ENCODE results near the gene LYL1. TPM values are rescaled to one million over a fixed set of nuclear protein-coding genes. Genes with fewer than 3 reads are reported as not detected.

Gene LYL1
- total RNA-seq, 1 experiment from 2014 or later: 0.24 TPM

- Histone ChIP-seq H3K9me3 (ENCODE audit: insufficient read depth, low read depth) (no peaks in the 10 kb centered on the region), H3K79me2 (ENCODE audit: low read depth) (peaks cover 88% of the 10 kb centered on the region), H4K20me1 (ENCODE audit: insufficient read depth) (peaks cover 62% of the 10 kb centered on the region), H2AFZ (no peak overlapping the region), H3K27me3 (ENCODE audit: insufficient read depth, low read depth) (no peaks in the 10 kb centered on the region), H3K4me1 (replicated peaks; ENCODE audit: insufficient read depth) (peaks cover 25% of the 10 kb centered on the region), H3F3A (ENCODE audit: insufficient read depth, low read depth) (peaks cover 27% of the 10 kb centered on the region; the same call in 1 of the 2 replicates), H3K4me2 (peak overlapping the region; percentile 83), H3K27ac (no peak overlapping the region), H3K4me3 (no peak overlapping the region), H3K9me2 (ENCODE audit: insufficient read depth) (no peaks in the 10 kb centered on the region), H3K36me3 (ENCODE audit: low read depth) (peaks cover 21% of the 10 kb centered on the region)
- POLR2A ChIA-PET (ENCODE audit: unreplicated experiment): no interaction called here
- intact Hi-C loops (cut with micrococcal nuclease; ENCODE audit: unreplicated experiment): no loop called here
- no TSS peak for BruUV-seq (replicated peaks)
- CTCF ChIA-PET: interaction anchor here (0.8 kb wide), 1 partner anchor 142 kb away, joined by 14 read pairs; no protein-coding TSS in a partner anchor
- TF ChIP-seq EZH2 (IDR thresholded peaks at IDR 0.05; ENCODE audit: low read depth) (no peak), CTCF (conservative IDR thresholded peaks at IDR 0.05) (no peak)
- no peak for DNase-seq
Observed at GRCh38 chr19:13120031-13120430, 17.4 kb upstream of the LYL1 start.

- ChIA-PET POLR2A (ENCODE audit: unreplicated experiment) (interaction anchor here (0.6 to 0.7 kb wide), 2 partner anchors 13 to 30 kb away, joined by 10 to 12 read pairs; no protein-coding TSS in a partner anchor), CTCF (interaction anchor here (0.8 kb wide), 1 partner anchor 142 kb away, joined by 14 read pairs; no protein-coding TSS in a partner anchor)
- TSS peak; percentile 38 for BruUV-seq (replicated peaks)
- H4K20me1 ChIP-seq (ENCODE audit: insufficient read depth): peaks cover 58% of the 10 kb centered on the region
- H3K4me3 ChIP-seq: peak overlapping the region; percentile 99; the same call in 1 of the 2 replicates
- peaks cover 28% of the 10 kb centered on the region; the same call in 1 of the 2 replicates for H3F3A ChIP-seq (ENCODE audit: insufficient read depth, low read depth)
- H3K9me2 ChIP-seq (ENCODE audit: insufficient read depth): no peaks in the 10 kb centered on the region
- H3K4me2 ChIP-seq: peak overlapping the region; percentile 83
- H3K36me3 ChIP-seq (ENCODE audit: low read depth): peaks cover 21% of the 10 kb centered on the region
- no peak overlapping the region for H2AFZ ChIP-seq
- no peaks in the 10 kb centered on the region for H3K9me3 ChIP-seq (ENCODE audit: insufficient read depth, low read depth)
- no peak for DNase-seq
- no peak overlapping the region for H3K27ac ChIP-seq
- H3K4me1 ChIP-seq (replicated peaks; ENCODE audit: insufficient read depth): peaks cover 29% of the 10 kb centered on the region
- TF ChIP-seq CTCF (conservative IDR thresholded peaks at IDR 0.05) (no peak), EZH2 (IDR thresholded peaks at IDR 0.05; ENCODE audit: low read depth) (no peak)
- H3K79me2 ChIP-seq (ENCODE audit: low read depth): peaks cover 88% of the 10 kb centered on the region
- H3K27me3 ChIP-seq (ENCODE audit: insufficient read depth, low read depth): no peaks in the 10 kb centered on the region
- intact Hi-C loops (cut with micrococcal nuclease; ENCODE audit: unreplicated experiment): loop anchor here (10.0 kb wide), 1 partner anchor 145 kb away; no protein-coding TSS in a partner anchor
Observed at GRCh38 chr19:13119627-13120026, 17.0 kb upstream of the LYL1 start.

- Histone ChIP-seq H3K27ac (peak overlapping the region; percentile 43; the same call in 1 of the 2 replicates), H3K36me3 (ENCODE audit: low read depth) (peaks cover 20% of the 10 kb centered on the region; the same call in 1 of the 2 replicates), H3K79me2 (ENCODE audit: low read depth) (peaks cover 88% of the 10 kb centered on the region), H3K9me3 (ENCODE audit: insufficient read depth, low read depth) (no peaks in the 10 kb centered on the region), H3K4me2 (peak overlapping the region; percentile 83), H3K4me1 (replicated peaks; ENCODE audit: insufficient read depth) (peaks cover 29% of the 10 kb centered on the region), H3F3A (ENCODE audit: insufficient read depth, low read depth) (peaks cover 21% of the 10 kb centered on the region; the same call in 1 of the 2 replicates), H2AFZ (no peak overlapping the region), H3K4me3 (peak overlapping the region; percentile 99), H4K20me1 (ENCODE audit: insufficient read depth) (peaks cover 47% of the 10 kb centered on the region), H3K27me3 (ENCODE audit: insufficient read depth, low read depth) (no peaks in the 10 kb centered on the region), H3K9me2 (ENCODE audit: insufficient read depth) (no peaks in the 10 kb centered on the region)
- BruUV-seq (replicated peaks): no TSS peak
- peak; percentile 67 to 73 for DNase-seq
- ChIA-PET CTCF (no interaction called here), POLR2A (ENCODE audit: unreplicated experiment) (interaction anchor here (0.5 kb wide), 1 partner anchor 28 kb away, joined by 8 read pairs; no protein-coding TSS in a partner anchor)
- TF ChIP-seq CTCF (conservative IDR thresholded peaks at IDR 0.05) (no peak), EZH2 (IDR thresholded peaks at IDR 0.05; ENCODE audit: low read depth) (no peak)
- intact Hi-C loops (cut with micrococcal nuclease; ENCODE audit: unreplicated experiment): loop anchor here (1.0 to 10.0 kb wide), 2 partner anchors 33 to 146 kb away; no protein-coding TSS in a partner anchor
Observed at GRCh38 chr19:13118424-13119193, 16.0 kb upstream of the LYL1 start.
